ENCODE results near the gene PTPN2.
"Not testable (repeated sequence)": the region's sequence is repeated elsewhere in the genome, so short reads cannot be mapped to it uniquely, and the experiment has no call there.

The PTPN2 gene

DNA sequence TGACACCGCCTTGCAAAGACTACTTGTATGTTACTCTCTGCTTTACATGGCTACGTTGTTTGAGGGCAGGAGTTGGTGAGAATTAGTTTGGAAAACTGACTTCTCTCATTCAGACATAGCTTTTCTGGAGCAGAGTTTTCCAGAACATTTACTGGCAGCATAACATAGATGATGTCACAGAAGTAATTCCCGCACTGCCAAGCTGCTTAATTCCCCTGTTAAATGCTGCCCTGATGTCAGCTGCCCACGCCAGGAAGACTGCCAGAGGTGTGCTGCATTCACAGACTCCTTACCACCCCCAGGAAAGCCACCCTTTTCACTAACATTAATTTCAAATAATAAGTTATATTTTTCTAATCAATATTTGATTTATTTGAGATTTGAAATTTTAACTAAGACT is 24.7 kb upstream of the PTPN2 start:
- no peak overlapping the region for H3K4me3 ChIP-seq (ENCODE audit: low read length)
- TF ChIP-seq CTCF (IDR thresholded peaks at IDR 0.05; ENCODE audit: insufficient read depth, low read depth, low read length, missing control alignments) = no peak
- no peak for DNase-seq (ENCODE audit: low read depth)

DNA sequence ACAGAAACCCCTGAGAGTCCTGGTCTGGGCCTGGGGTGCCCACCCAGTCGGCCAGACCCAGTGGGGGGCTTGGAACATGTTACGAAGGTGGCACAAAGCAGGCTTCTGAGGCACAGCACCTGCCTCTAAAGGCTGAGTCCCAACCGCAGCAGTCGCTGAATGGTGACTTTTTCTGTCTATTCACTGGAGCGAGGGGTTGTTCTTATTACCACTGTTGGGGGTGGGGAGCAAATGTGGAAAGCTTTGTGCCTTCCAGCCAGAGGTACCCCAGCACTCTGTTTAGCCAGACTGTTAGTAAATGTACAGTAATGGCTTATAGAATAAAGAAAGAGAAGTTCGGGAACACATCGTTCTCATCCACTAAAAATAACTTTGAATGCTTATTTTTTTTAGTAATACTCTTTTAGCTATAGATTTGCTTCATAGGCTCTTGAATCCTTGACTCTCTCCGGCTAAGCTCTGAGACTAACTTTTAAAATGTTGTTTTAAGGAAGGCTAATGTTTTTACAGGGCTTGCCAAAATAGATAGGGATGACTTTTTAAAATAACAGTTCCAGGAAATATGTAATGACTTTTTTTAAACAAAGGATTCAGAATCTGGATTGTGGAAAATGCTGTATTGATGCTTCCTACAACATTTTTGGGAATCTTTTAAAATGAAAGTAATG is 23.4 kb upstream of the PTPN2 start:
- DNase-seq (ENCODE audit: low read depth) = no peak
- no peak overlapping the region for H3K4me3 ChIP-seq (ENCODE audit: low read length)
- no peak for TF ChIP-seq CTCF (IDR thresholded peaks at IDR 0.05; ENCODE audit: insufficient read depth, low read depth, low read length, missing control alignments)

DNA sequence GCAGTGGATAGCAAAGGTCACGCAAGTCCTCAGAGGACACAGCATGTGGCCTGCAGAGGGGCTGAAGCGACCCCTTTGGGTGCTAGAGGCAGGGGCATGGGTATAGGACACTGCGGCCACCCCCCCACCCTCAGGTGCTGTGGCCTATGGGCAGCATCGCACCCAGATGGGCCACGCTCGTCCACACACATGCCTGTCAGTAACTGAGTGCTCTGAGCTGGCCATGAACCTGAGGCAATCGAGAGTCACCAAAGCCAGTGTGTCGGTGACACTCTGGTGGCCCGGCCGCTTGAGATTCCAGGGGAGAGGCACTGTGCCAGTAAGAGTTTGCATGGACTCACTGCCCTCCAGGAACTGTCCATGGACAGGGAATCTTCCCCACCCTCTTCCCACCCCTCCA is 22.7 kb upstream of the PTPN2 start:
- H3K4me3 ChIP-seq (ENCODE audit: low read length) = no peak overlapping the region
- TF ChIP-seq CTCF (IDR thresholded peaks at IDR 0.05; ENCODE audit: insufficient read depth, low read depth, low read length, missing control alignments) = no peak
- no peak for DNase-seq (ENCODE audit: low read depth)

DNA sequence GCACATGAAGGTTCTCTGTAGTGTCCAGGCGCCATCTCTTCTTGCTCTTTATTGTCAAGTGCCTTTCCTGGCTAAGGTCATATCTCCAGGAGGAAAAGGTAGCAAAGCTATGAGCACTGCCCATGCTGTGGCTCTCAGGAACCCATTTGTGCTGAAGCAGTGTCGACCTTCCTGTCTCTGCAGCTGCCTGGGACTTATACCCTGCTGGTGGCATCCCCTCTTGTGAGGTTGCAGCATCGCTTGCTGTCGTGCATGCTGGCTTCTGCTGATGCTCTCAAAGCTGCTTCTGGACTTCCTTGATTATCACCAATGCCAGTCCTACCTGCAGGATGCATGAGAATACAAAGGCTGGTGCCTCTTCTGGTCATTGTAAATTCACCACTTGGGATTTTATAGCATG is 22.1 kb upstream of the PTPN2 start:
- H3K4me3 ChIP-seq (ENCODE audit: low read length) = no peak overlapping the region
- no peak for DNase-seq (ENCODE audit: low read depth)
- TF ChIP-seq CTCF (IDR thresholded peaks at IDR 0.05; ENCODE audit: insufficient read depth, low read depth, low read length, missing control alignments) = no peak

DNA sequence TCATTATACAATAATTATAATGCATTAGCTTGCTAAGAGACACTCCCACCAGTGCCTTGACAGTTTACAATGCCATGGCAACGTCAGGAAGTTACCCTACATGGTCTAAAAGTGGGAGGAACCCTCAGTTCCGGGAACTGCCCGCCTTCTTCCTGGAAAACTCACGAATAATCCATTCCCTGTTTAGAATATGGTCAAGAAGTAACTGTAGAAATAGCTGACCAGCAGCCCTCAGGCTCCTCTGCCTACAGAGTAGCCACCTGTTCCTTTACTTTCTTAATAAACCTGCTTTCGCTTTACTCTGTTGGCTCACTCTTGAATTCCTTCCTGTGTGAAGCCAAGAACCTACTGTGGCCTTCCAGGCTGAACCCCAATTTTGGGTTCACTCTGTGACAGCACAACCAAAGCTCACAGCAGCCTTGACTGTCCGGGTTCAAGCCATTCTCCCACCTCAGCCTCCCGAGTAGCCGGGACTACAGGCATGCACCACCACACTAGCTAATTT is 20.0 kb upstream of the PTPN2 start:
- TF ChIP-seq CTCF (IDR thresholded peaks at IDR 0.05; ENCODE audit: insufficient read depth, low read depth, low read length, missing control alignments) = no peak

DNA sequence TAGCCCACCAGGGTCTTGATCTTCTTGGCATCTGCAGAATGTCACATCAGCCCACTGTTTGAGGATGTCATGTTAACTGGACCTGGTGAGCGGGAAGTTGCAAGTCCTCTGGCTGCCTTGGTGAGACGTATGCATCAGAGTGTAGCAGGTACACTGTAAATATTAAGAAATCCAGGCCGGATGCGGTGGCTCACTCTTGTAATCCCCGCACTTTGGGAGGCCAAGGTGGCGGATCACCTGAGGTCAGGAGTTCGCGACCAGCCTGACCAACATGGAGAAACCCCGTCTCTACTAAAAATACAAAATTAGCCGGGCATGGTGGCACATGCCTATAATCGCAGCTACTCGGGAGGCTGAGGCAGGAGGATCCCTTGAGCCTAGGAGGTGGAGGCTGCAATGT is 17.2 kb upstream of the PTPN2 start:
- DNase-seq (ENCODE audit: low read depth); H3K4me3 ChIP-seq (ENCODE audit: low read length): not testable (repeated sequence)

More for the DNA sequence above, 20.0 kb upstream of the PTPN2 start:
- no peak overlapping the region for H3K4me3 ChIP-seq (ENCODE audit: low read length)
- DNase-seq (ENCODE audit: low read depth) = no peak

DNA sequence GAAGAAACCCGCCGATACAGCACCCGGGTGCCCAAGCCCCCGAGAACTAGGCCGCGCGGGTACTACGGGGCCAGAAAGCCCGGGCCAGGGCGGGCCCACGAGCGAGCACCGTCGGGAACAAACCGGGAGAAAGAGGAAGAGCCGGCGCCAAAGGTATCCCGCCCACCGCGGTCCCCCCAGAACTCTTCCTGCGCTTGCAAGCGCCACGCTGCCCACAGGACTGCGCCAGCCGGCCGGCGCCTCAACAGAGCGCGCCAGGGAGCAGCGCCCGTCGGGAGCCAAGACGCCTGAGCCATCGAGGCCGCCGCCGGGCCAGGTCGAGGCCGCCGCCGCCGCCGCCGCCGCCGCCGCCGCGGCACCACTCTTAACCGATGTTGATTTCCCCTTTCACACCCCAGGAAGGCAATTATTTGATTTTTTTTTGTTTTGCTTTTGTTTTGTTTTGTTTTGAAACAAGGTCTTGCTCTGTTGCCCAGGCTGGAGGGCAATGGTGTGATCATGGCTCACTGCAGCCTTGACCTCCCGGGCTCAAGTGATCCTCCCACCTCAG is 12.8 kb upstream of the PTPN2 start:
- not testable (repeated sequence) for DNase-seq (ENCODE audit: low read depth); H3K4me3 ChIP-seq (ENCODE audit: low read length)

DNA sequence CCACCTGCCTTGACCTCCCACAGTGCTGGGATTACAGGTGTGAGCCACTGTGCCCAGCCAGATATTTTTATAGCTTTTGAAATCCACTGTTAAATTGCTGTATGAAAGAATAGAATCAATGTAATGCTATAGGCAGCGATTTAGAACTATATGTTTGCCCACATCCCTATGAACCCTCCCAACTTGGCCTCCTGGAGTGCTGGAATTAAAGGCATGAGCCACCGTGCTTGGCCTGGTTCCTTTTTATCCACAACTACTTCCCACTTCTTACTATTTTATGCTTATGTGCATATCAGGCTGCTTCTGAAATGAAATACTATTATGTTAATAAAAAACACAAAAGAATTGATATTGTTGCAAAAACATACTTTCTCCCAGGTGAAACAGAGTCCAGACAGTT is 11.6 kb upstream of the PTPN2 start:
- no peak for DNase-seq (ENCODE audit: low read depth)
- no peak for TF ChIP-seq CTCF (IDR thresholded peaks at IDR 0.05; ENCODE audit: insufficient read depth, low read depth, low read length, missing control alignments)
- H3K4me3 ChIP-seq (ENCODE audit: low read length) = no peak overlapping the region
